Measurements from ENCODE around the gene CLN6.
"Not testable (repeated sequence)": the region's sequence is repeated elsewhere in the genome, so short reads cannot be mapped to it uniquely, and the experiment has no call there.

CLN6 gene

DNA sequence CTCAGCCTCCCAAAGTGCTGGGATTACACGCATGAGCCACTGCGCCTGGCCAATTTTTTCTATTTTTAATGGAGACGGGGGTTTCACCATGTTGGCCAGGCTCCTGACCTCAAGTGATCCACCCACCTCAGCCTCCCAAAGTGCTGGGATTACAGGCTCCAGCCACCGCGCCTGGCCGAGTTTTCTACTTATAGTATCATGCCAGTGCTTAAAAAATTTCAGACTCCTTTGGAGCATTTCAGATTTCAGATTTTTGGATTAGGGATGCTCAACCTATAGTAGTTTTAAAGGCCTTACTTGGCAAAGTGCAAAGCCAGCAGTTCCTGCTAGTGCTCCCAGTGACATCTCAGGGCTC is 16.1 kb downstream of the CLN6 start:
- WGBS (ENCODE audit: extremely low coverage, insufficient coverage, insufficient read length): no CpG with 5 or more reads among the region's 6 CpGs
- H2AFZ ChIP-seq (ENCODE audit: insufficient read depth, low read length, poor library complexity); H3K23ac ChIP-seq (ENCODE audit: low read length); H3K27me3 ChIP-seq (ENCODE audit: insufficient read depth, low read length); H3K14ac ChIP-seq (ENCODE audit: low read length); H3K4me3 ChIP-seq (ENCODE audit: low read depth, low read length); H3K79me1 ChIP-seq (ENCODE audit: low read length); H4K12ac ChIP-seq (ENCODE audit: low read depth, low read length); H3K27ac ChIP-seq (ENCODE audit: low read depth, low read length); H3K9me3 ChIP-seq (ENCODE audit: insufficient read depth, low read depth, low read length); H3K79me2 ChIP-seq (ENCODE audit: control insufficient read depth, insufficient read depth, low read length, poor library complexity); H3K4me2 ChIP-seq (ENCODE audit: low read length); H3K4ac ChIP-seq (ENCODE audit: low read depth, low read length); H3K9ac ChIP-seq (ENCODE audit: low read length); H4K8ac ChIP-seq (ENCODE audit: low read depth, low read length); H2BK12ac ChIP-seq (ENCODE audit: low read length); H2BK120ac ChIP-seq (ENCODE audit: insufficient read depth, low read length, poor library complexity); H2AK5ac ChIP-seq (ENCODE audit: low read length); DNase-seq; H4K91ac ChIP-seq (ENCODE audit: low read depth, low read length); H2BK5ac ChIP-seq (ENCODE audit: low read depth, low read length, poor library complexity); H3K4me1 ChIP-seq (ENCODE audit: control insufficient read depth in 1 of 2, insufficient read depth in 2 of 2, low read length in 2 of 2); H3K18ac ChIP-seq (ENCODE audit: low read length): not testable (repeated sequence)
- peaks cover 8 to 21% of the 10 kb centered on the region in 2 experiments for H3K36me3 ChIP-seq (ENCODE audit: control insufficient read depth in 1 of 2, insufficient read depth in 2 of 2, low read length in 2 of 2)

DNA sequence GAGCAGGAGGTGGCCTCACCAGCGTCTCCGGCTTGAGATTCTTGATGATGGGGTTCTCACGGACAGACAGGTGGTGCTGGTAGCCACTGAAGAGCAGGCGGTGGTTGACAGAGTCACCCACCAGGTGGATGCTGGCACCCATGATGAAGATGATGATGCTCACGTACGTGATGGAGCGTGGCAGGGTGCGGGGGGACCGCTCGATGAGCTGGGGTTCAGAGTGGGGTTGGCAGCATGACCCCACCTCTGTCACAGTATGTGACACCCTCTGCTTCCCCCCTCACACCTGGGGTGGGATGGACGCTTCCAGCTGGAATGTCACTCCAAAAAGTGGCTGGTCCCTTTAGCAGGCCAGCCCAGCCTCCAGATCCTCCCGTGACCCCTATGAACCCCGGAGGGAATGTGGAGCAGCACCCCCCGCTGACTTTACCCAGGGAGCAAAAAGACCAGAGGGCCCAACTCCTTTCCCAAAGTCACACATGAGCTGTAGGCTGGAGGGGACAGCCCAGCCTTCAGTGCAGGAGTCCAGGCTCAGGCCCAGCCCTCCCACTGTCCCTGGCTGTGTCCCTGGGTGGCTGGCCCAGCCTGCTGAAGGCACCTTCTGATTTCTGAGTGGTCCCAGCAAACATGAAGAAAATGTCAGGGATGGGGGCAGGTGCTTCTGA is 17.7 kb downstream of the CLN6 start:
- no peak overlapping the region for H2AK5ac ChIP-seq (ENCODE audit: low read length)
- no CpG with 5 or more reads among the region's 14 CpGs for WGBS (ENCODE audit: extremely low coverage, insufficient coverage, insufficient read length)

DNA sequence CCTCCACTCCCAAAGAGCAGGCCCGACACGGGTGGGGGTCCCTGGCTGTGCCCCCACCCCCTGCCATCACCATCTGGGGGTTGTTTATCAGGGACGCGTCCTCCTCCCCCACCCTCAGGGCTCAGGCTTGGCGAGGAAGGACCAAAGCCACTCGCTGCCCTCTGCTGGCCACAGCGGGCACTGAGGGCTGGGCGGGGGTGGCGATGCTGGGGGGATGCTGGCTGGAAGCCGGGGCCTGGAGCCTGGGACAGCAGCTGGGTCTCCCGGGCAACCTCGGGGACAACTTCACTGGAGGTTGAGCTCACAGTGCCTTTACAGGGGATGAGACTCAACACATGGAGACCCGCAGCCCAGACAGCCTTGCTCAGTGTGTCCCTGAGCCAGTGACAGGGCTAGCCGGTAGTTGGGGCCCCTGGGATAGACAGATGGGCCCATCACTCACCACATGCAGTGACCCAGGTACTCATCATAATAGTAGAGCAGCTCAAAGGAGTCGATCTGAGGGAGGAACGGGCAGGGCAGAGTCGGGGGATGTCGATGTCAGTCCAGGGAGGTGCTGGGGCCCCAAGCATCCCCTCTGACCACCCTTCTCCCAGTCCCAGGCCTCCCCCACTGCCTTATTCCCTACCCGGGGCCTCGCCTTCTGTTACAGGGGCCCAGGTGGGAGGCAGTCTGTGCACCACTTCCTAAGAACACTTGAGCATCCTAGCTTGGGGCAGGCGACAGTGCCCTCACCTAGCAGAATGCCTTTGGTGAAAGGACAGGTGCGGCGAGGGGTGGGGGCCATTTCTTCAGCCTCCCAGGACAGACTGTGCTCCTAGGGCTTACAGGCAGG is 18.5 kb downstream of the CLN6 start:
- Histone ChIP-seq H3K9me3 (ENCODE audit: insufficient read depth, low read depth, low read length) (no peaks in the 10 kb centered on the region), H3K4me2 (ENCODE audit: low read length) (no peak overlapping the region), H3K27ac (ENCODE audit: low read depth, low read length) (no peak overlapping the region), H3K14ac (ENCODE audit: low read length) (no peak overlapping the region), H3K79me1 (ENCODE audit: low read length) (no peaks in the 10 kb centered on the region), H4K91ac (ENCODE audit: low read depth, low read length) (no peak overlapping the region), H2BK5ac (ENCODE audit: low read depth, low read length, poor library complexity) (no peak overlapping the region), H3K36me3 (ENCODE audit: control insufficient read depth in 1 of 2, insufficient read depth in 2 of 2, low read length in 2 of 2) (peaks cover 12 to 19% of the 10 kb centered on the region in 2 experiments), H3K4ac (ENCODE audit: low read depth, low read length) (no peak overlapping the region), H2AK5ac (ENCODE audit: low read length) (no peak overlapping the region), H4K8ac (ENCODE audit: low read depth, low read length) (no peak overlapping the region), H3K4me3 (ENCODE audit: low read depth, low read length) (no peak overlapping the region), H2BK12ac (ENCODE audit: low read length) (no peak overlapping the region), H3K23ac (ENCODE audit: low read length) (no peak overlapping the region), H3K79me2 (ENCODE audit: control insufficient read depth, insufficient read depth, low read length, poor library complexity) (no peaks in the 10 kb centered on the region), H3K18ac (ENCODE audit: low read length) (no peak overlapping the region), H4K12ac (ENCODE audit: low read depth, low read length) (no peak overlapping the region), H2AFZ (ENCODE audit: insufficient read depth, low read length, poor library complexity) (no peak overlapping the region), H2BK120ac (ENCODE audit: insufficient read depth, low read length, poor library complexity) (no peak overlapping the region), H3K9ac (ENCODE audit: low read length) (no peak overlapping the region), H3K27me3 (ENCODE audit: insufficient read depth, low read length) (no peaks in the 10 kb centered on the region), H3K4me1 (ENCODE audit: control insufficient read depth in 1 of 2, insufficient read depth in 2 of 2, low read length in 2 of 2) (no peaks in the 10 kb centered on the region)
- WGBS (ENCODE audit: extremely low coverage, insufficient coverage, insufficient read length): no CpG with 5 or more reads among the region's 23 CpGs
- DNase-seq: peak in 1 of 2 donors; percentile 53

More for the DNA sequence above, 17.7 kb downstream of the CLN6 start:
- Histone ChIP-seq H2AFZ (ENCODE audit: insufficient read depth, low read length, poor library complexity) (no peak overlapping the region), H3K14ac (ENCODE audit: low read length) (no peak overlapping the region), H3K4me3 (ENCODE audit: low read depth, low read length) (no peak overlapping the region), H3K23ac (ENCODE audit: low read length) (no peak overlapping the region), H3K4me2 (ENCODE audit: low read length) (no peak overlapping the region), H3K18ac (ENCODE audit: low read length) (no peak overlapping the region), H3K36me3 (ENCODE audit: control insufficient read depth in 1 of 2, insufficient read depth in 2 of 2, low read length in 2 of 2) (peaks cover 12 to 20% of the 10 kb centered on the region in 2 experiments), H2BK5ac (ENCODE audit: low read depth, low read length, poor library complexity) (no peak overlapping the region), H3K27ac (ENCODE audit: low read depth, low read length) (no peak overlapping the region), H3K9me3 (ENCODE audit: insufficient read depth, low read depth, low read length) (no peaks in the 10 kb centered on the region), H3K79me1 (ENCODE audit: low read length) (no peaks in the 10 kb centered on the region), H4K91ac (ENCODE audit: low read depth, low read length) (no peak overlapping the region), H2BK120ac (ENCODE audit: insufficient read depth, low read length, poor library complexity) (no peak overlapping the region), H4K8ac (ENCODE audit: low read depth, low read length) (no peak overlapping the region), H2BK12ac (ENCODE audit: low read length) (no peak overlapping the region), H3K4me1 (ENCODE audit: control insufficient read depth in 1 of 2, insufficient read depth in 2 of 2, low read length in 2 of 2) (no peaks in the 10 kb centered on the region), H3K27me3 (ENCODE audit: insufficient read depth, low read length) (no peaks in the 10 kb centered on the region), H3K79me2 (ENCODE audit: control insufficient read depth, insufficient read depth, low read length, poor library complexity) (no peaks in the 10 kb centered on the region), H3K9ac (ENCODE audit: low read length) (no peak overlapping the region), H3K4ac (ENCODE audit: low read depth, low read length) (no peak overlapping the region), H4K12ac (ENCODE audit: low read depth, low read length) (no peak overlapping the region)
- no peak for DNase-seq

DNA sequence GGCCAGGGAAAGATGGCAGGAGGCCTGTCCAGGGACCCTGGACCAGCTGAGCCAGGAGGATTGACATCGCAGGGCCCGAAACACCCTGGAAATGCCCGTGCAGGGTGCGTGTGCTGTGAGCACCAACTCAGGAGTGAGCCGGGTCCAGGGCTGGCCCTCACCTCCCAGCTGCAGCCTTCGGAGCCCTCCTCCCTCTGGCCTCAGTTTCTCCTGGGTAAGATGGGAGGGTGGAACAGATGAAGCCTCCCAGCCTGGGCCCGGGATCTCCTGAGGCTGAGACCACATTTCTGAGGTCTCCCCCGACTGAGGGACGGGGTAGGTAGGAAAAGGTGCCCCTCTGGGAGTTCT is 19.1 kb downstream of the CLN6 start:
- H3K14ac ChIP-seq (ENCODE audit: low read length): no peak overlapping the region
- H3K79me2 ChIP-seq (ENCODE audit: control insufficient read depth, insufficient read depth, low read length, poor library complexity): no peaks in the 10 kb centered on the region
- H2AK5ac ChIP-seq (ENCODE audit: low read length): no peak overlapping the region
- no peaks in the 10 kb centered on the region for H3K9me3 ChIP-seq (ENCODE audit: insufficient read depth, low read depth, low read length)
- H3K4ac ChIP-seq (ENCODE audit: low read depth, low read length): no peak overlapping the region
- no peak overlapping the region for H3K9ac ChIP-seq (ENCODE audit: low read length)
- H3K4me2 ChIP-seq (ENCODE audit: low read length): no peak overlapping the region
- H3K18ac ChIP-seq (ENCODE audit: low read length): no peak overlapping the region
- no peak overlapping the region for H2AFZ ChIP-seq (ENCODE audit: insufficient read depth, low read length, poor library complexity)
- H4K12ac ChIP-seq (ENCODE audit: low read depth, low read length): no peak overlapping the region
- no peak for DNase-seq
- no peak overlapping the region for H3K23ac ChIP-seq (ENCODE audit: low read length)
- no peak overlapping the region for H3K27ac ChIP-seq (ENCODE audit: low read depth, low read length)
- H3K4me1 ChIP-seq (ENCODE audit: control insufficient read depth in 1 of 2, insufficient read depth in 2 of 2, low read length in 2 of 2): no peaks in the 10 kb centered on the region
- no peaks in the 10 kb centered on the region for H3K79me1 ChIP-seq (ENCODE audit: low read length)
- no peak overlapping the region for H4K8ac ChIP-seq (ENCODE audit: low read depth, low read length)
- no peak overlapping the region for H2BK120ac ChIP-seq (ENCODE audit: insufficient read depth, low read length, poor library complexity)
- no peaks in the 10 kb centered on the region for H3K27me3 ChIP-seq (ENCODE audit: insufficient read depth, low read length)
- no peak overlapping the region for H4K91ac ChIP-seq (ENCODE audit: low read depth, low read length)
- peaks cover 12 to 17% of the 10 kb centered on the region in 2 experiments for H3K36me3 ChIP-seq (ENCODE audit: control insufficient read depth in 1 of 2, insufficient read depth in 2 of 2, low read length in 2 of 2)
- no peak overlapping the region for H2BK5ac ChIP-seq (ENCODE audit: low read depth, low read length, poor library complexity)
- no peak overlapping the region for H2BK12ac ChIP-seq (ENCODE audit: low read length)
- WGBS (ENCODE audit: extremely low coverage, insufficient coverage, insufficient read length): no CpG with 5 or more reads among the region's 9 CpGs
- H3K4me3 ChIP-seq (ENCODE audit: low read depth, low read length): no peak overlapping the region
